H1 (cell line): Measurements from ENCODE around the gene GBF1. TPM values are rescaled to one million over a fixed set of nuclear protein-coding genes. Genes with fewer than 3 reads are reported as not detected.

Experiments used
- CTCF ChIA-PET: fragments of 300-600 bp; sonication (Branson Sonifier 250); formaldehyde crosslinking; loops from one replicate; lab custom pipeline; 2021; ENCODE audit not compliant: partially characterized antibody; lab: Charles Lee
- POLR2A ChIA-PET: fragments of 300-600 bp; sonication (Branson Sonifier 250); formaldehyde crosslinking; loops from one replicate; lab custom pipeline; 2021; ENCODE audit warnings: inconsistent platforms; ENCODE audit not compliant: partially characterized antibody; lab: Charles Lee
- DNase-seq, 2 experiments: peaks; one replicate each; pipeline versions ENCODE4 v3.0.0 to v3.0.0-alpha.2; 2010 to 2022; ENCODE audit warnings: low spot score in 2 of 2, low read depth in 1 of 2, mixed read lengths in 1 of 2
- FAIRE-seq: peaks from 2 replicates; lab custom pipeline; 2011; peaks lifted over from hg19 to GRCh38; lab: Jason Lieb, UNC
- H2AFZ ChIP-seq: 2 replicates; pipeline ENCODE4 v1.8.1; 2012; ENCODE audit warnings: low read length, inconsistent platforms
- H2AK5ac ChIP-seq: 2 replicates; pipeline ENCODE4 v1.6.1; 2013; ENCODE audit warnings: low read depth, low read length
- H2BK120ac ChIP-seq: replicated peaks from 2 replicates; pipeline ENCODE3; 2013; ENCODE audit warnings: low read depth, low read length, inconsistent platforms
- H2BK12ac ChIP-seq: 2 replicates; pipeline ENCODE4 v1.6.1; 2013; ENCODE audit warnings: low read depth, low read length
- H2BK15ac ChIP-seq: 2 replicates; pipeline ENCODE4 v1.6.1; 2013; ENCODE audit warnings: low read length
- H2BK20ac ChIP-seq: 2 replicates; pipeline ENCODE4 v1.6.1; 2013; ENCODE audit warnings: low read length
- H2BK5ac ChIP-seq: 2 replicates; pipeline ENCODE4 v1.6.1; 2013; ENCODE audit warnings: low read depth, low read length
- H3K14ac ChIP-seq: 2 replicates; pipeline ENCODE4 v1.6.1; 2013; ENCODE audit warnings: inconsistent platforms; ENCODE audit not compliant: insufficient read length
- H3K18ac ChIP-seq: 2 replicates; pipeline ENCODE4 v1.6.1; 2013; ENCODE audit warnings: low read length; ENCODE audit errors: extremely low read depth
- H3K23ac ChIP-seq: 2 replicates; pipeline ENCODE4 v1.6.1; 2013; ENCODE audit warnings: inconsistent platforms; ENCODE audit not compliant: insufficient read length
- H3K23me2 ChIP-seq: 2 replicates; pipeline ENCODE4 v1.6.1; 2013; ENCODE audit warnings: low read depth, low read length
- H3K27ac ChIP-seq: 2 replicates; pipeline ENCODE4 v1.6.1; 2011; ENCODE audit warnings: low read depth, low read length, inconsistent platforms
- H3K27me3 ChIP-seq, 4 experiments: replicated peaks in 1 of 4; 1 replicate in 1 of 4; 2 replicates in 3 of 4; pipeline versions ENCODE4 v1.6.1 to v1.8.1; 2011 to 2013; ENCODE audit warnings: low read length in 3 of 4, mild to moderate bottlenecking in 3 of 4, inconsistent platforms in 2 of 4, mixed read lengths in 2 of 4, moderate library complexity in 1 of 4; ENCODE audit not compliant: control insufficient read depth in 3 of 4, insufficient read depth in 3 of 4; ENCODE audit errors: extremely low read depth in 1 of 4
- H3K36me3 ChIP-seq, 4 experiments: 2 replicates each; pipeline versions ENCODE4 v1.6.1 to v1.8.1; 2011 to 2013; ENCODE audit warnings: mild to moderate bottlenecking in 4 of 4, low read length in 3 of 4, moderate library complexity in 2 of 4, control low read depth in 1 of 4, inconsistent platforms in 1 of 4; ENCODE audit not compliant: insufficient read depth in 4 of 4, control insufficient read depth in 2 of 4
- H3K4ac ChIP-seq: replicated peaks from 2 replicates; pipeline ENCODE3; 2013; ENCODE audit warnings: low read length, low read depth, mixed read lengths, inconsistent platforms; ENCODE audit not compliant: insufficient read length
- H3K4me1 ChIP-seq, 4 experiments: replicated peaks in 1 of 4; 1 replicate in 1 of 4; 2 replicates in 3 of 4; pipeline versions ENCODE4 v1.6.1 to v1.8.1; 2011 to 2013; ENCODE audit warnings: low read length in 3 of 4, inconsistent platforms in 2 of 4, mixed read lengths in 1 of 4; ENCODE audit not compliant: insufficient read depth in 4 of 4, control insufficient read depth in 3 of 4
- H3K4me2 ChIP-seq, 2 experiments: 2 replicates each; pipeline versions ENCODE4 v1.6.1 to v1.8.1; 2011 to 2013; ENCODE audit warnings: low read depth in 2 of 2, low read length in 2 of 2, control low read depth in 1 of 2, inconsistent platforms in 1 of 2, mild to moderate bottlenecking in 1 of 2; ENCODE audit not compliant: insufficient read depth in 1 of 2
- H3K4me3 ChIP-seq, 4 experiments: fragments of 200-600, 300-600 bp in 1 of 4; sonication (generic), shearing (Covaris generic), sonication (Bioruptor Twin) in 1 of 4; 2 replicates each; pipeline versions ENCODE4 v1.5.1 to v1.8.1; 2011 to 2016; ENCODE audit warnings: low read length in 4 of 4, low read depth in 3 of 4, control low read depth in 2 of 4, inconsistent platforms in 2 of 4, mild to moderate bottlenecking in 2 of 4, mixed read lengths in 1 of 4, moderate library complexity in 1 of 4; ENCODE audit not compliant: insufficient read depth in 2 of 4; ENCODE audit errors: extremely low read depth in 1 of 4
- H3K56ac ChIP-seq: replicated peaks from 2 replicates; pipeline ENCODE3; 2013; ENCODE audit warnings: low read depth, mild to moderate bottlenecking, mixed read lengths, low read length, inconsistent platforms; ENCODE audit not compliant: insufficient read length
- H3K79me1 ChIP-seq: 2 replicates; pipeline ENCODE4 v1.6.1; 2013; ENCODE audit warnings: low read depth, low read length, control low read depth
- H3K79me2 ChIP-seq, 2 experiments: 2 replicates each; pipeline versions ENCODE4 v1.6.1 to v1.8.1; 2012 to 2013; ENCODE audit warnings: low read length in 2 of 2, mild to moderate bottlenecking in 2 of 2, inconsistent platforms in 1 of 2; ENCODE audit not compliant: insufficient read depth in 2 of 2, control insufficient read depth in 1 of 2
- H3K9ac ChIP-seq, 4 experiments: replicated peaks in 1 of 4; 1 replicate in 1 of 4; 2 replicates in 3 of 4; pipeline versions ENCODE4 v1.6.1 to v1.8.1; 2011 to 2013; ENCODE audit warnings: low read depth in 3 of 4, low read length in 3 of 4, control low read depth in 2 of 4, mild to moderate bottlenecking in 2 of 4, moderate library complexity in 2 of 4, inconsistent platforms in 1 of 4; ENCODE audit errors: extremely low read depth in 1 of 4
- H3K9me3 ChIP-seq, 2 experiments: 2 replicates each; pipeline versions ENCODE4 v1.6.1 to v1.8.1; 2012 to 2013; ENCODE audit warnings: mild to moderate bottlenecking in 2 of 2, moderate library complexity in 2 of 2, control low read depth in 1 of 2, inconsistent platforms in 1 of 2, low read depth in 1 of 2, low read length in 1 of 2, mixed read lengths in 1 of 2; ENCODE audit not compliant: insufficient read depth in 2 of 2
- H4K20me1 ChIP-seq, 2 experiments: replicated peaks in 1 of 2; 2 replicates each; pipeline versions ENCODE3 to v1.8.1; 2011 to 2013; ENCODE audit warnings: inconsistent platforms in 2 of 2, low read length in 2 of 2, mild to moderate bottlenecking in 1 of 2; ENCODE audit not compliant: insufficient read depth in 2 of 2, control insufficient read depth in 1 of 2
- H4K5ac ChIP-seq: 2 replicates; pipeline ENCODE4 v1.6.1; 2013; ENCODE audit warnings: low read length, low read depth, mixed read lengths, inconsistent platforms; ENCODE audit not compliant: insufficient read length
- H4K8ac ChIP-seq: 2 replicates; pipeline ENCODE4 v1.8.0; 2013; ENCODE audit warnings: mild to moderate bottlenecking, moderate library complexity, low read length, inconsistent platforms; ENCODE audit not compliant: insufficient read depth; ENCODE audit errors: extremely low read depth
- H4K91ac ChIP-seq: replicated peaks from 2 replicates; pipeline ENCODE3; 2013; ENCODE audit warnings: low read length, mixed read lengths, inconsistent platforms; ENCODE audit not compliant: insufficient read length
- ATF2 ChIP-seq: IDR thresholded peaks from 2 replicates; pipeline ENCODE4 v1.6.1; 2012; ENCODE audit warnings: low read length, inconsistent platforms
- BCL11A ChIP-seq, 2 experiments: IDR thresholded peaks; one replicate each; pipeline ENCODE4 v1.6.1; 2011; ENCODE audit warnings: low read depth in 2 of 2, low read length in 2 of 2, mild to moderate bottlenecking in 2 of 2
- CBX8 ChIP-seq: fragments of 300-800, 300-1000 bp; sonication (generic); IDR thresholded peaks from 2 replicates; pipeline ENCODE4 v1.7.1; 2016; ENCODE audit warnings: low read depth, low read length, borderline replicate concordance
- CHD2 ChIP-seq: IDR thresholded peaks from 2 replicates; pipeline ENCODE4 v1.6.1; 2012; ENCODE audit warnings: low read length, improper control_type of control experiment
- CREB1 ChIP-seq: IDR thresholded peaks from 2 replicates; pipeline ENCODE4 v1.6.1; 2012; ENCODE audit warnings: inconsistent platforms
- GTF2F1 ChIP-seq: IDR thresholded peaks from 2 replicates; pipeline ENCODE4 v1.6.1; 2012; ENCODE audit warnings: low read depth, low read length, improper control_type of control experiment, borderline replicate concordance
- HDAC6 ChIP-seq: IDR thresholded peaks from one replicate; pipeline ENCODE4 v1.7.1; 2012; ENCODE audit warnings: low read depth, mild to moderate bottlenecking, inconsistent platforms, low read length, moderate library complexity
- MAFK ChIP-seq: IDR thresholded peaks from 2 replicates; pipeline ENCODE4 v1.6.1; 2012; ENCODE audit warnings: low read depth, mild to moderate bottlenecking, improper control_type of control experiment, low read length
- RAD21 ChIP-seq, 2 experiments: IDR thresholded peaks in 1 of 2; conservative IDR thresholded peaks in 1 of 2; 2 replicates each; pipeline ENCODE4 v1.6.1; 2011; ENCODE audit warnings: low read depth in 2 of 2, low read length in 2 of 2, improper control_type of control experiment in 1 of 2, inconsistent platforms in 1 of 2, mild to moderate bottlenecking in 1 of 2, moderate library complexity in 1 of 2
- SIRT6 ChIP-seq: IDR thresholded peaks from one replicate; pipeline ENCODE4 v1.7.1; 2012; ENCODE audit warnings: low read length, inconsistent platforms
- YY1 ChIP-seq: IDR thresholded peaks from 2 replicates; pipeline ENCODE4 v1.6.1; 2011; ENCODE audit warnings: low read depth, mild to moderate bottlenecking, low read length
- WGBS, 2 experiments: shearing (Covaris generic) in 1 of 2; methylation state at CpG; one replicate each; pipeline versions ENCODE4 v1.1.6 to v1.1.7; 2013 to 2015; ENCODE audit warnings: low lambda C conversion rate in 2 of 2, mixed read lengths in 2 of 2, inconsistent platforms in 1 of 2, low coverage in 1 of 2, missing lambda C conversion rate in 1 of 2; ENCODE audit not compliant: insufficient replicate concordance in 2 of 2, insufficient coverage in 1 of 2, insufficient read length in 1 of 2; ENCODE audit errors: extremely low coverage in 1 of 2, missing lambda C conversion rate in 1 of 2; 5-methylcytosine and 5-hydroxymethylcytosine counted together
- polyA plus RNA-seq, 7 experiments: library from polyadenylated mRNA; depleted of rRNA in 3 of 7; stranded (reverse) in 5 of 7; unstranded in 2 of 7; fragments of >200 nt in 5 of 7; fragments of 200-250 nt in 2 of 7; gene quantifications; 1 replicate in 5 of 7; 2 replicates in 1 of 7; 4 replicates in 1 of 7; pipeline versions ENCODE4 v1.2.1 to v1.2.3, GENCODE V29; 2011 to 2013; ENCODE audit warnings: missing spikeins in 2 of 7, mixed read lengths in 2 of 7
- total RNA-seq: library from RNA; stranded (reverse); fragmentation: NEBNext Ultra II Directional; extraction: Animal tissue kit (Norgen Biotek cat#: 25700); gene quantifications from 2 replicates; pipeline ENCODE4 v1.2.1, GENCODE V29; 2021
- TF ChIP-seq, protein P1 (sequence below): IDR thresholded peaks from 2 replicates; pipeline ENCODE4 v1.6.1; 2012; ENCODE audit warnings: inconsistent platforms

The GBF1 gene
- total and polyA plus RNA-seq, 2 of the 8 experiments (the other 6 are each of a cell fraction or from before 2014, with no cell fraction given): 11.0 to 25.5 TPM

GRCh38 chr10:102403115-102403514 is 157.8 kb downstream of the GBF1 start:
- WGBS, 2 experiments: 96% methylated on average over 13 of the region's 13 CpGs; no CpG with 5 or more reads in 1 of the 2 experiments
- H3K18ac ChIP-seq: no peak overlapping the region
- H3K4me3 ChIP-seq: no peak overlapping the region
- CTCF ChIA-PET: interaction anchor here (0.6 to 16.4 kb wide), 24 partner anchors 7 to 267 kb away, joined by 3 to 357 read pairs (median 4); partner anchors contain the start of genes C10orf95, CUEDC2, ELOVL3 and FBXL15
- H3K4ac ChIP-seq: no peak overlapping the region
- H2BK120ac ChIP-seq: no peak overlapping the region
- no peak overlapping the region for H3K27ac ChIP-seq
- H3K23me2 ChIP-seq: no peaks in the 10 kb centered on the region
- POLR2A ChIA-PET: interaction anchor here (1.0 to 5.9 kb wide), 6 partner anchors 8 to 282 kb away, joined by 3 to 33 read pairs (median 4); partner anchors contain the start of genes C10orf95, NFKB2 and NOLC1
- FAIRE-seq (no peak), DNase-seq (no peak)
- H4K91ac ChIP-seq: no peak overlapping the region
- H3K23ac ChIP-seq: no peak overlapping the region
- H3K79me2 ChIP-seq: no peaks in the 10 kb centered on the region
- H2AK5ac ChIP-seq: no peak overlapping the region
- H3K36me3 ChIP-seq: peaks cover 2 to 13% (median 4%) of the 10 kb centered on the region in 4 experiments; a peak in 4 of 8 replicates
- peaks cover 4 to 14% (median 10%) of the 10 kb centered on the region in 4 experiments for H3K27me3 ChIP-seq
- H3K56ac ChIP-seq: no peak overlapping the region
- H2BK5ac ChIP-seq: no peak overlapping the region
- H2BK15ac ChIP-seq: no peak overlapping the region
- H4K8ac ChIP-seq: peak overlapping the region; percentile 46; the same call in 1 of the 2 replicates
- H3K4me2 ChIP-seq: no peak overlapping the region
- H2BK20ac ChIP-seq: no peak overlapping the region
- H3K4me1 ChIP-seq: peaks cover 0 to 9% (median 5%) of the 10 kb centered on the region in 4 experiments; a peak in 4 of 7 replicates
- no peak overlapping the region for H2AFZ ChIP-seq
- no peak overlapping the region for H3K14ac ChIP-seq
- no peak overlapping the region for H2BK12ac ChIP-seq
- H3K9ac ChIP-seq: no peak overlapping the region
- no peak overlapping the region for H4K5ac ChIP-seq
- H4K20me1 ChIP-seq: peaks cover 3 to 9% of the 10 kb centered on the region in 2 experiments
- no peaks in the 10 kb centered on the region for H3K9me3 ChIP-seq
- no peaks in the 10 kb centered on the region for H3K79me1 ChIP-seq
- TF ChIP-seq BCL11A (IDR thresholded peaks at IDR 0.05; ENCODE audit: low read depth in 2 of 2, low read length in 2 of 2) (no peak), GTF2F1 (no peak), SIRT6 (no peak), HDAC6 (no peak), ATF2 (no peak), MAFK (no peak), CREB1 (no peak), CBX8 (no peak), YY1 (no peak), RAD21 (IDR thresholded peaks at IDR 0.05 in 1 of 2, conservative IDR thresholded peaks at IDR 0.05 in 1 of 2; ENCODE audit: low read depth in 2 of 2, low read length in 2 of 2) (no peak), CHD2 (no peak)
- TF ChIP-seq, protein P1, sequence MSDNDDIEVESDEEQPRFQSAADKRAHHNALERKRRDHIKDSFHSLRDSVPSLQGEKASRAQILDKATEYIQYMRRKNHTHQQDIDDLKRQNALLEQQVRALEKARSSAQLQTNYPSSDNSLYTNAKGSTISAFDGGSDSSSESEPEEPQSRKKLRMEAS: no peak
